OCI-M2 (cell line): Measurements from ENCODE around the gene RPS3.
A peak's percentile ranks its signal among the peaks of the same experiment; 100 is the strongest.

Experiments used
- DNase-seq: peaks from one replicate; lab custom pipeline; 2025; ENCODE audit not compliant: unreplicated experiment; lab: John Stamatoyannopoulos, UW

RPS3 gene

GRCh38 chr11:75413864-75414263 is 14.5 kb downstream of the RPS3 start:
- no peak for DNase-seq

GRCh38 chr11:75420224-75421034 is 21.1 kb downstream of the RPS3 start:
- no peak for DNase-seq

- no peak for DNase-seq
Measured at GRCh38 chr11:75421035-75421602, 21.8 kb downstream of the RPS3 start.

GRCh38 chr11:75421902-75422247 is 22.6 kb downstream of the RPS3 start:
- no peak for DNase-seq

- no peak for DNase-seq
Measured at GRCh38 chr11:75422248-75423231, 23.2 kb downstream of the RPS3 start.

- no peak for DNase-seq
Measured at GRCh38 chr11:75423721-75424120, 24.4 kb downstream of the RPS3 start.

GRCh38 chr11:75424396-75424795 is 25.1 kb downstream of the RPS3 start:
- no peak for DNase-seq

GRCh38 chr11:75425422-75425821 is 26.1 kb downstream of the RPS3 start:
- DNase-seq: no peak

- DNase-seq: no peak
Measured at GRCh38 chr11:75426720-75427086, 27.4 kb downstream of the RPS3 start.

GRCh38 chr11:75427181-75427580 is 27.9 kb downstream of the RPS3 start:
- no peak for DNase-seq

GRCh38 chr11:75428281-75428724 is 29.0 kb downstream of the RPS3 start:
- peak; percentile 46 for DNase-seq

GRCh38 chr11:75428989-75429640 is 29.8 kb downstream of the RPS3 start:
- DNase-seq: no peak

GRCh38 chr11:75429641-75429901 is 30.3 kb downstream of the RPS3 start:
- no peak for DNase-seq

- no peak for DNase-seq
Measured at GRCh38 chr11:75429902-75430713, 30.8 kb downstream of the RPS3 start.

- DNase-seq: no peak
Measured at GRCh38 chr11:75430714-75431532, 31.6 kb downstream of the RPS3 start.

- DNase-seq: no peak
Measured at GRCh38 chr11:75431533-75432525, 32.5 kb downstream of the RPS3 start.

- DNase-seq: no peak
Measured at GRCh38 chr11:75432911-75433321, 33.6 kb downstream of the RPS3 start, which contains the start of gene KLHL35. KLHL35 (minus strand) TSS chr11:75433203; CDS start chr11:75430629, 2,574 bp downstream.

GRCh38 chr11:75433443-75433842 is 34.1 kb downstream of the RPS3 start:
- DNase-seq: no peak
